B cell (primary cell): ENCODE results near the gene SLC9A3. TPM values are rescaled to one million over a fixed set of nuclear protein-coding genes. Genes with fewer than 3 reads are reported as not detected.

ENCODE experiments used
- ATAC-seq: fragments of 200-7000 bp; cut with Tn5 transposase; one replicate; pipeline ENCODE4 v1.10.0; 2021; ENCODE audit warnings: low read depth, mild to moderate bottlenecking, moderate number of reproducible peaks, moderate library complexity
- CTCF ChIA-PET: fragments of 350-600 bp; sonication (Branson Sonifier 250); formaldehyde crosslinking; loops from one replicate; lab custom pipeline; 2021; ENCODE audit warnings: antibody characterized with exemption, inconsistent platforms; lab: Charles Lee
- POLR2A ChIA-PET: fragments of 350-600 bp; sonication (Branson Sonifier 250); formaldehyde crosslinking; loops from one replicate; lab custom pipeline; 2021; ENCODE audit warnings: antibody characterized with exemption; lab: Charles Lee
- DNase-seq: peaks from one replicate; pipeline ENCODE4 v3.0.0; 2013
- H2AFZ ChIP-seq: 2 replicates; pipeline ENCODE4 v1.6.1; 2012; ENCODE audit warnings: mild to moderate bottlenecking, low read depth, low read length; ENCODE audit not compliant: insufficient read depth, poor library complexity, severe bottlenecking
- H3K27ac ChIP-seq, 2 donors: 1 replicate in 1 of 2; 2 replicates in 1 of 2; pipeline ENCODE4 v1.5.1; 2012 to 2013; ENCODE audit warnings: low read length in 2 of 2, mild to moderate bottlenecking in 2 of 2, moderate library complexity in 1 of 2
- H3K27me3 ChIP-seq, 4 experiments: fragments of 200-600 bp in 1 of 4; sonication (generic) in 1 of 4; replicated peaks in 1 of 4; 1 replicate in 2 of 4; 2 replicates in 2 of 4; pipeline versions ENCODE4 v1.6.1 to v1.7.0; 2013 to 2016; ENCODE audit warnings: low read length in 3 of 4, mild to moderate bottlenecking in 2 of 4, mixed read lengths in 1 of 4, moderate library complexity in 1 of 4; ENCODE audit not compliant: insufficient read depth in 4 of 4, control insufficient read depth in 3 of 4; ENCODE audit errors: control extremely low read depth in 1 of 4
- H3K36me3 ChIP-seq, 2 experiments: replicated peaks in 1 of 2; 1 replicate in 1 of 2; 2 replicates in 1 of 2; pipeline versions ENCODE4 v1.6.1 to v1.7.1; 2013; ENCODE audit warnings: low read length in 1 of 2; ENCODE audit not compliant: insufficient read depth in 2 of 2, control insufficient read depth in 1 of 2; ENCODE audit errors: control extremely low read depth in 1 of 2, extremely low read depth in 1 of 2
- H3K4me1 ChIP-seq, 2 donors: fragments of 200-600 bp in 1 of 2; sonication (generic) in 1 of 2; 1 replicate in 1 of 2; 2 replicates in 1 of 2; pipeline versions ENCODE4 v1.5.1 to v1.6.1; 2013 to 2017; ENCODE audit warnings: low read length in 2 of 2; ENCODE audit not compliant: control insufficient read depth in 2 of 2, insufficient read depth in 2 of 2
- H3K4me2 ChIP-seq: replicated peaks from 2 replicates; pipeline ENCODE3; 2012; ENCODE audit warnings: mild to moderate bottlenecking, low read depth, low read length; ENCODE audit not compliant: poor library complexity, severe bottlenecking
- H3K4me3 ChIP-seq, 5 experiments: fragments of 200-600 bp in 1 of 5; sonication (generic) in 1 of 5; 1 replicate in 3 of 5; 2 replicates in 2 of 5; pipeline versions ENCODE4 v1.5.1 to v1.7.0; 2011 to 2016; ENCODE audit warnings: low read length in 4 of 5, mild to moderate bottlenecking in 4 of 5, low read depth in 2 of 5, control low read depth in 1 of 5, moderate library complexity in 1 of 5; ENCODE audit not compliant: insufficient read depth in 1 of 5; ENCODE audit errors: control extremely low read depth in 1 of 5, extremely low read depth in 1 of 5
- H3K79me2 ChIP-seq: fragments of 200-600 bp; sonication (generic); one replicate; pipeline ENCODE4 v1.6.0; 2016; ENCODE audit warnings: low read length; ENCODE audit not compliant: control insufficient read depth, insufficient read depth
- H3K9ac ChIP-seq: fragments of 200-600 bp; sonication (generic); 2 replicates; pipeline ENCODE4 v1.6.1; 2017; ENCODE audit warnings: mild to moderate bottlenecking, low read length, moderate library complexity
- H3K9me3 ChIP-seq, 3 donors: one replicate each; pipeline versions ENCODE4 v1.6.1 to v1.7.1; 2013; ENCODE audit warnings: low read length in 2 of 3; ENCODE audit not compliant: control insufficient read depth in 2 of 3, insufficient read depth in 1 of 3; ENCODE audit errors: control extremely low read depth in 1 of 3
- H4K20me1 ChIP-seq: 2 replicates; pipeline ENCODE4 v1.6.0; 2012; ENCODE audit warnings: mild to moderate bottlenecking, low read length; ENCODE audit not compliant: insufficient read depth, control insufficient read depth, poor library complexity, severe bottlenecking
- H3K27ac Mint-ChIP-seq: one replicate; pipeline ENCODE4 v1.8.0; 2021; ENCODE audit warnings: mixed read lengths
- H3K27me3 Mint-ChIP-seq: one replicate; pipeline ENCODE4 v1.8.0; 2021; ENCODE audit warnings: mixed read lengths
- H3K4me1 Mint-ChIP-seq: one replicate; pipeline ENCODE4 v1.8.0; 2021; ENCODE audit warnings: mixed read lengths
- H3K4me3 Mint-ChIP-seq: one replicate; pipeline ENCODE4 v1.8.0; 2021; ENCODE audit warnings: mixed read lengths
- H3K9me3 Mint-ChIP-seq: one replicate; pipeline ENCODE4 v1.8.0; 2022; ENCODE audit warnings: mixed read lengths; ENCODE audit not compliant: insufficient read depth
- EZH2 ChIP-seq: IDR thresholded peaks from 2 replicates; pipeline ENCODE4 v1.6.1; 2012; ENCODE audit warnings: borderline replicate concordance, low read depth, mild to moderate bottlenecking, moderate library complexity, low read length; ENCODE audit not compliant: insufficient read depth, poor library complexity, severe bottlenecking
- WGBS: methylation state at CpG from one replicate; pipeline ENCODE4 v1.1.5; 2013; ENCODE audit warnings: missing lambda C conversion rate; ENCODE audit not compliant: insufficient coverage; 5-methylcytosine and 5-hydroxymethylcytosine counted together
- intact Hi-C: fragments of 100-400 bp; cut with micrococcal nuclease; formaldehyde crosslinking; loops from one replicate; pipeline ENCODE4 v1.10.0; 2022
- polyA plus RNA-seq: library from polyadenylated mRNA; depleted of rRNA; stranded (reverse); fragments of >200 nt; gene quantifications from 2 replicates; pipeline ENCODE4 v1.2.3, GENCODE V29; 2012
- total RNA-seq, 2 donors: library from RNA; stranded (reverse); fragments of 120-200 nt in 1 of 2; gene quantifications; 1 replicate in 1 of 2; 2 replicates in 1 of 2; pipeline versions ENCODE4 v1.2.3 to v1.2.4, GENCODE V29; 2013 to 2022
- TF ChIP-seq, protein P1 (sequence below): fragments of 200-600 bp; IDR thresholded peaks from one replicate; pipeline ENCODE4 v1.8.0; 2022; ENCODE audit warnings: antibody characterized with exemption, mild to moderate bottlenecking

Gene SLC9A3
- total and polyA plus RNA-seq, 2 donors (not counting 1 experiment from before 2014, with no cell fraction given): 0.84 to 2.0 TPM

DNA sequence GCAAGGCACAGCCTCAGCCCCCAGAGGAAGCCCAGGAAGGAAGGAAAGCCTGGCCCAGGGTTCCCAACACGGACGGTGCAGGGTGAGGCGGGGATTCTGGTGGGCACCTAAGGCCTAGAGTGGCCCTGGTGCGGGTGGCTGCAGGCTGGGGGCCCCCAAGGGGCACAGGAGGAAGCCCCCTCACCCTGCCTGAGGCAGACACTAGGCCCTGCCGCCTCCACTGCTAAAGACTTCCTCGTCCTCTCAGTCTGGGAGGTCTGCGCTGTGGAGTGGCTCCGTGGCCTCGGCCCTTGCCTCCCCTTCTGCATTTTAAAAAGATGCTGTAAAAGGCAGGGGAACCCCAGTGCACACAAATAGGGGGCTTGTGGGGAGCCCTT is 3.4 kb downstream of the SLC9A3 start:
- 57% methylated on average over 9 of the region's 9 CpGs for WGBS
- Histone ChIP-seq H3K4me1 (peaks cover 10 to 26% of the 10 kb centered on the region in 2 donors), H3K27me3 (peaks cover 0 to 89% (median 41%) of the 10 kb centered on the region in 4 experiments), H3K4me2 (no peak overlapping the region), H4K20me1 (peaks cover 7% of the 10 kb centered on the region), H3K9ac (no peak overlapping the region), H3K9me3 (peaks cover 0 to 42% (median 0%) of the 10 kb centered on the region in 3 donors), H3K4me3 (no peak overlapping the region), H3K36me3 (no peaks in the 10 kb centered on the region), H3K79me2 (no peaks in the 10 kb centered on the region), H3K27ac (no peak overlapping the region), H2AFZ (no peak overlapping the region)
- intact Hi-C loops: no loop called here
- CTCF ChIA-PET: no interaction called here
- no peak for TF ChIP-seq EZH2
- TF ChIP-seq, protein P1, sequence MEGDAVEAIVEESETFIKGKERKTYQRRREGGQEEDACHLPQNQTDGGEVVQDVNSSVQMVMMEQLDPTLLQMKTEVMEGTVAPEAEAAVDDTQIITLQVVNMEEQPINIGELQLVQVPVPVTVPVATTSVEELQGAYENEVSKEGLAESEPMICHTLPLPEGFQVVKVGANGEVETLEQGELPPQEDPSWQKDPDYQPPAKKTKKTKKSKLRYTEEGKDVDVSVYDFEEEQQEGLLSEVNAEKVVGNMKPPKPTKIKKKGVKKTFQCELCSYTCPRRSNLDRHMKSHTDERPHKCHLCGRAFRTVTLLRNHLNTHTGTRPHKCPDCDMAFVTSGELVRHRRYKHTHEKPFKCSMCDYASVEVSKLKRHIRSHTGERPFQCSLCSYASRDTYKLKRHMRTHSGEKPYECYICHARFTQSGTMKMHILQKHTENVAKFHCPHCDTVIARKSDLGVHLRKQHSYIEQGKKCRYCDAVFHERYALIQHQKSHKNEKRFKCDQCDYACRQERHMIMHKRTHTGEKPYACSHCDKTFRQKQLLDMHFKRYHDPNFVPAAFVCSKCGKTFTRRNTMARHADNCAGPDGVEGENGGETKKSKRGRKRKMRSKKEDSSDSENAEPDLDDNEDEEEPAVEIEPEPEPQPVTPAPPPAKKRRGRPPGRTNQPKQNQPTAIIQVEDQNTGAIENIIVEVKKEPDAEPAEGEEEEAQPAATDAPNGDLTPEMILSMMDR: no peak
- Mint-ChIP-seq H3K27me3 (peaks cover 56% of the 10 kb centered on the region), H3K27ac (no peak overlapping the region), H3K4me1 (peaks cover 18% of the 10 kb centered on the region), H3K9me3 (peaks cover 3% of the 10 kb centered on the region), H3K4me3 (no peak overlapping the region)
- ATAC-seq: no peak
- POLR2A ChIA-PET: no interaction called here
- no peak for DNase-seq

DNA sequence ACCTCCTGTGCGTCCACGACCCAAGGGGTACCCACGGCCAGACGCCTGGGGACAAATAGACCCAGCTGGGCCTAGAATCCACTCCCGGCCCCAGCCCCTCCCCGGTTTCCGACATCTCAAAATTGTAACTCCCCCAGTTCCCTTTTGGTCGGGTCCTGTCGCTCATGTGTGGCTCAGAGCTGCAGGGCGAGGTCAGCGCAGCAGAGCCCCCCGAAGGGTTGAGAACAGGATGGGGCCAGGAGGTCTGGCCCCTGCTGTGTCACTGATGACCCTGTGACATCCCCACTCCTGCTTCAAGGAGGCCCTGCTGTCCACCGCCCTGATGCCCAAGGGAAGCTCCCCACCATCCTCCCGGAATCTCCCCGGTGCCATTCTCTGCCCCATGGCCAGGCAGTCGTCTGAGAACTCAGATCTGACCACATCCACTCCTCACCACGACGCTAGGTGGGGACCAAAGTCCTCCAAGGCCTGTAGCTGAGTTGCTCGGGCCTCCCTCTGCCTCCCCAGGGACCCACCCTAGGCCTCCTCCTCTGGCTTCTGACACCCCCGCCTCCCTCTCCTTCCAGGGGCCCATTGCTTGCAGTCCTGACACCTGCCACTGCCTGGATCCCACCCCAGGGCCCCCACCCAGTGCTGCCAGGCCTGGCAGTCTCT is 3.9 kb downstream of the SLC9A3 start:
- H3K4me3 Mint-ChIP-seq: no peak overlapping the region

More for the DNA sequence above, 3.9 kb downstream of the SLC9A3 start:
- DNase-seq: no peak
- Histone ChIP-seq H3K4me2 (no peak overlapping the region), H3K36me3 (no peaks in the 10 kb centered on the region), H3K9me3 (peaks cover 0 to 37% (median 0%) of the 10 kb centered on the region in 3 donors), H3K79me2 (no peaks in the 10 kb centered on the region), H2AFZ (no peak overlapping the region), H4K20me1 (peaks cover 2% of the 10 kb centered on the region), H3K9ac (no peak overlapping the region), H3K27ac (no peak overlapping the region), H3K27me3 (peaks cover 0 to 86% (median 36%) of the 10 kb centered on the region in 4 experiments), H3K4me1 (peaks cover 10 to 21% of the 10 kb centered on the region in 2 donors), H3K4me3 (no peak overlapping the region)
- Mint-ChIP-seq H3K4me1 (peaks cover 12% of the 10 kb centered on the region), H3K27me3 (peaks cover 53% of the 10 kb centered on the region), H3K9me3 (peaks cover 3% of the 10 kb centered on the region), H3K27ac (peak overlapping the region; percentile 7)
- no peak for TF ChIP-seq EZH2
- TF ChIP-seq, protein P1: no peak
- ChIA-PET POLR2A (interaction anchor here (0.7 kb wide), 1 partner anchor 24 kb away, joined by 12 read pairs; no protein-coding TSS in a partner anchor), CTCF (no interaction called here)
- ATAC-seq: no peak
- 77% methylated on average over 20 of the region's 20 CpGs for WGBS
- intact Hi-C loops: no loop called here
